HEK293 (cell line): ENCODE results near the gene ARV1.

Source experiments
- CTCF ChIA-PET: fragments of 350-600 bp; formaldehyde crosslinking; extraction: SDS; loops from one replicate; lab custom pipeline; 2021; ENCODE audit warnings: antibody characterized with exemption; lab: Yijun Ruan, JAX
- POLR2A ChIA-PET: fragments of 300-600 bp; formaldehyde crosslinking; extraction: SDS; loops from one replicate; lab custom pipeline; 2020; ENCODE audit warnings: antibody characterized with exemption, inconsistent platforms; lab: Yijun Ruan, JAX
- H3K27ac ChIP-seq: fragments of 200-500 bp; sonication (Bioruptor generic); 2 replicates; pipeline ENCODE4 v1.5.1; 2014; ENCODE audit warnings: low read depth, low read length, control low read depth, inconsistent platforms; ENCODE audit errors: extremely low read depth
- H3K36me3 ChIP-seq, 2 experiments: fragments of 200-500 bp in 1 of 2; sonication (Bioruptor generic) in 1 of 2; 1 replicate in 1 of 2; 2 replicates in 1 of 2; pipeline ENCODE4 v1.5.1; 2014 to 2017; ENCODE audit warnings: inconsistent platforms in 2 of 2, low read length in 2 of 2; ENCODE audit not compliant: control insufficient read depth in 2 of 2, insufficient read depth in 1 of 2
- H3K4me1 ChIP-seq: fragments of 200-500 bp; sonication (Bioruptor generic); 2 replicates; pipeline ENCODE4 v1.5.1; 2014; ENCODE audit warnings: mild to moderate bottlenecking, low read length, inconsistent platforms; ENCODE audit not compliant: control insufficient read depth, insufficient read depth
- H3K4me3 ChIP-seq: 2 replicates; pipeline ENCODE4 v1.5.1; 2011; ENCODE audit warnings: low read depth, mild to moderate bottlenecking, control low read depth, low read length, moderate library complexity
- H3K9me3 ChIP-seq: fragments of 200-500 bp; sonication (Bioruptor generic); 2 replicates; pipeline ENCODE4 v1.5.1; 2014; ENCODE audit warnings: low read depth, low read length, inconsistent platforms; ENCODE audit not compliant: control insufficient read depth, insufficient read depth
- BCL11A ChIP-seq: fragments of 450-650 bp; formaldehyde crosslinking; IDR thresholded peaks from 2 replicates; pipeline ENCODE4 v1.5.1; 2016; ENCODE audit warnings: low read depth, missing biosample characterization, missing genetic modification characterization
- FEZF1 ChIP-seq: fragments of 450-650 bp; formaldehyde crosslinking; IDR thresholded peaks from 2 replicates; pipeline ENCODE4 v1.5.1; 2016; ENCODE audit warnings: missing biosample characterization, missing genetic modification characterization
- GLI4 ChIP-seq: fragments of 450-650 bp; formaldehyde crosslinking; IDR thresholded peaks from 2 replicates; pipeline ENCODE4 v1.5.1; 2016; ENCODE audit warnings: missing biosample characterization, missing genetic modification characterization
- HOXA7 ChIP-seq: sonication (generic); formaldehyde crosslinking; IDR thresholded peaks from 2 replicates; pipeline ENCODE4 v1.8.1; 2022; ENCODE audit warnings: missing genetic modification reagents, borderline replicate concordance
- IKZF3 ChIP-seq: fragments of 450-650 bp; IDR thresholded peaks from 2 replicates; pipeline ENCODE4 v1.5.0; 2018; ENCODE audit warnings: missing biosample characterization, mild to moderate bottlenecking, missing genetic modification characterization, moderate library complexity
- KLF16 ChIP-seq: fragments of 450-650 bp; formaldehyde crosslinking; IDR thresholded peaks from 2 replicates; pipeline ENCODE4 v1.5.1; 2017; ENCODE audit warnings: missing biosample characterization, missing genetic modification characterization
- MYNN ChIP-seq: fragments of 450-650 bp; formaldehyde crosslinking; IDR thresholded peaks from 2 replicates; pipeline ENCODE4 v1.5.1; 2016; ENCODE audit warnings: missing biosample characterization, missing genetic modification characterization, borderline replicate concordance
- PRDM1 ChIP-seq: fragments of 450-650 bp; formaldehyde crosslinking; IDR thresholded peaks from 2 replicates; pipeline ENCODE4; 2016; ENCODE audit warnings: missing biosample characterization, missing genetic modification characterization
- SP2 ChIP-seq: fragments of 450-650 bp; formaldehyde crosslinking; IDR thresholded peaks from 2 replicates; pipeline ENCODE4 v1.5.1; 2016; ENCODE audit warnings: missing biosample characterization, missing genetic modification characterization
- ZBTB48 ChIP-seq: fragments of 450-650 bp; formaldehyde crosslinking; IDR thresholded peaks from 2 replicates; pipeline ENCODE4 v1.5.1; 2016; ENCODE audit warnings: missing biosample characterization, missing genetic modification characterization
- ZFHX2 ChIP-seq: fragments of 450-650 bp; formaldehyde crosslinking; conservative IDR thresholded peaks from 2 replicates; pipeline ENCODE4 v1.5.1; 2016; ENCODE audit warnings: missing biosample characterization, missing genetic modification characterization
- ZNF239 ChIP-seq: fragments of 450-650 bp; formaldehyde crosslinking; IDR thresholded peaks from 2 replicates; pipeline ENCODE4 v1.5.1; 2016; ENCODE audit warnings: missing biosample characterization, missing genetic modification characterization
- ZNF274 ChIP-seq, 2 experiments: fragments of 200-500 bp in 1 of 2; fragments of 450-650 bp in 1 of 2; sonication (Bioruptor generic) in 1 of 2; formaldehyde crosslinking in 1 of 2; IDR thresholded peaks; 2 replicates each; pipeline versions ENCODE4 v1.5.1 to v1.6.1; 2014 to 2016; ENCODE audit warnings: borderline replicate concordance in 1 of 2, inconsistent platforms in 1 of 2, low read length in 1 of 2, missing biosample characterization in 1 of 2, missing genetic modification characterization in 1 of 2
- ZNF391 ChIP-seq: fragments of 450-650 bp; formaldehyde crosslinking; IDR thresholded peaks from 2 replicates; pipeline ENCODE4 v1.5.1; 2016; ENCODE audit warnings: low read depth, missing biosample characterization, missing genetic modification characterization, borderline replicate concordance
- ZNF677 ChIP-seq: fragments of 450-650 bp; IDR thresholded peaks from 2 replicates; pipeline ENCODE4 v1.5.0; 2018; ENCODE audit warnings: missing biosample characterization, mild to moderate bottlenecking, missing genetic modification characterization, moderate library complexity
- ZNF776 ChIP-seq: fragments of 450-650 bp; formaldehyde crosslinking; IDR thresholded peaks from 2 replicates; pipeline ENCODE4 v1.5.0; 2017; ENCODE audit warnings: missing biosample characterization, missing genetic modification characterization, borderline replicate concordance
- ZNF777 ChIP-seq: fragments of 450-650 bp; formaldehyde crosslinking; IDR thresholded peaks from 2 replicates; pipeline ENCODE4 v1.5.1; 2017; ENCODE audit warnings: missing biosample characterization, missing genetic modification characterization, borderline replicate concordance
- TF ChIP-seq, protein P1 (sequence below): fragments of 450-650 bp; formaldehyde crosslinking; IDR thresholded peaks from 2 replicates; pipeline ENCODE4 v1.5.1; 2016; ENCODE audit warnings: missing biosample characterization, missing genetic modification characterization
- TF ChIP-seq, protein P2 (sequence below): fragments of 450-650 bp; formaldehyde crosslinking; IDR thresholded peaks from 2 replicates; pipeline ENCODE4 v1.5.1; 2016; ENCODE audit warnings: missing biosample characterization, missing genetic modification characterization
- TF ChIP-seq, protein P3 (sequence below): fragments of 450-650 bp; formaldehyde crosslinking; conservative IDR thresholded peaks from 2 replicates; pipeline ENCODE4 v1.5.1; 2016; ENCODE audit warnings: low read depth, missing biosample characterization, missing genetic modification characterization
- TF ChIP-seq, protein P4 (sequence below): fragments of 450-650 bp; formaldehyde crosslinking; IDR thresholded peaks from 2 replicates; pipeline ENCODE4 v1.5.1; 2016; ENCODE audit warnings: missing biosample characterization, missing genetic modification characterization, low read depth

ARV1 gene

DNA sequence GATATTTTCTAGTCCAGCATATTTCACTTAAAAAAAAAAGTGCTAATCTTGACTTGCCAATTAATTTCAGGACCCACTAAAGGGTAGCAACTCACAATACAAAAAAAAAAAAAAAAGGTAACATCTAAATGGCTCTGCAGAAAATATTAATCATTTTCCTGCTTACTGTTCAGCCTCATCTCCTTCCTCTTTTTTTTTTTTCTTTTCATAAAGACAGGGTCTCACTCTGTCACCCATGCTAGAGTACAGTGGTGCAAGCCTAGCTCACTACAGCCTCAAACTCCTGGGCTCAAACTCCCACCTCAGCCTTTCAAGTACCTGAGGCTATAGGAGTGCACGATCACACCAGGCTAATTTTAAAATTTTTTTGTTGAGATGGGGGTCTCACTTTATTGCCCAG lies 30.6 kb upstream of the ARV1 start (continued):
- TF ChIP-seq SP2 (no peak), KLF16 (tag by site-specific recombination) (no peak), PRDM1 (tag by site-specific recombination) (no peak), ZNF239 (tag by site-specific recombination) (no peak), FEZF1 (tag by site-specific recombination) (no peak)
- TF ChIP-seq, protein P1, sequence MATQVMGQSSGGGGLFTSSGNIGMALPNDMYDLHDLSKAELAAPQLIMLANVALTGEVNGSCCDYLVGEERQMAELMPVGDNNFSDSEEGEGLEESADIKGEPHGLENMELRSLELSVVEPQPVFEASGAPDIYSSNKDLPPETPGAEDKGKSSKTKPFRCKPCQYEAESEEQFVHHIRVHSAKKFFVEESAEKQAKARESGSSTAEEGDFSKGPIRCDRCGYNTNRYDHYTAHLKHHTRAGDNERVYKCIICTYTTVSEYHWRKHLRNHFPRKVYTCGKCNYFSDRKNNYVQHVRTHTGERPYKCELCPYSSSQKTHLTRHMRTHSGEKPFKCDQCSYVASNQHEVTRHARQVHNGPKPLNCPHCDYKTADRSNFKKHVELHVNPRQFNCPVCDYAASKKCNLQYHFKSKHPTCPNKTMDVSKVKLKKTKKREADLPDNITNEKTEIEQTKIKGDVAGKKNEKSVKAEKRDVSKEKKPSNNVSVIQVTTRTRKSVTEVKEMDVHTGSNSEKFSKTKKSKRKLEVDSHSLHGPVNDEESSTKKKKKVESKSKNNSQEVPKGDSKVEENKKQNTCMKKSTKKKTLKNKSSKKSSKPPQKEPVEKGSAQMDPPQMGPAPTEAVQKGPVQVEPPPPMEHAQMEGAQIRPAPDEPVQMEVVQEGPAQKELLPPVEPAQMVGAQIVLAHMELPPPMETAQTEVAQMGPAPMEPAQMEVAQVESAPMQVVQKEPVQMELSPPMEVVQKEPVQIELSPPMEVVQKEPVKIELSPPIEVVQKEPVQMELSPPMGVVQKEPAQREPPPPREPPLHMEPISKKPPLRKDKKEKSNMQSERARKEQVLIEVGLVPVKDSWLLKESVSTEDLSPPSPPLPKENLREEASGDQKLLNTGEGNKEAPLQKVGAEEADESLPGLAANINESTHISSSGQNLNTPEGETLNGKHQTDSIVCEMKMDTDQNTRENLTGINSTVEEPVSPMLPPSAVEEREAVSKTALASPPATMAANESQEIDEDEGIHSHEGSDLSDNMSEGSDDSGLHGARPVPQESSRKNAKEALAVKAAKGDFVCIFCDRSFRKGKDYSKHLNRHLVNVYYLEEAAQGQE (tag by site-specific recombination) = no peak

DNA sequence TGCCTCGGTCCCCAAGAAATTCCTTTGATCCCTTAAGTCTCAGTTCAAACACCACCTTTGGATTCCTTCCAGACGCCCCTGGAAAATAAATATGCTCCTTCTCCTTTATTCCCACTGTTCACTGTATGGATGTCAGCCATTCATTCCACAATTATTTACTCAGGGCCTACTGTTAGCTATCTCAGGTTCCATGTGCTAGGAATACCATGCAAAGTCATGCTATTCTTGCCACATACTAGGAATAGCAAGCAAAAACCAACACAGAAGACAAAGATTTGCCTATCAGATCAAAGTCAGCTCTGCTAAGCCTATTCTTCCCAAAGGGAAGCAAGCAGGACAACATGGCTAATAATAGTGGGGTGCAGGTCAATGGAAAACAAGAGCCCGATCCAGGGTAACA lies 30.0 kb upstream of the ARV1 start:
- Histone ChIP-seq H3K27ac (no peak overlapping the region), H3K36me3 (peaks cover 7 to 14% of the 10 kb centered on the region in 2 experiments; a peak in 2 of 3 replicates), H3K4me3 (no peak overlapping the region), H3K4me1 (peaks cover 10% of the 10 kb centered on the region), H3K9me3 (no peaks in the 10 kb centered on the region)
- CTCF ChIA-PET = interaction anchor here (0.6 kb wide), 2 partner anchors 82 to 292 kb away, joined by 3 read pairs; no protein-coding TSS in a partner anchor
- TF ChIP-seq ZNF391 (tag by site-specific recombination) = no peak
- TF ChIP-seq ZNF274 (IDR thresholded peaks at IDR 0.05; ENCODE audit: low read length) = no peak
- no peak for TF ChIP-seq ZNF274 (tag by site-specific recombination; IDR thresholded peaks at IDR 0.05; ENCODE audit: borderline replicate concordance)
- no peak for TF ChIP-seq MYNN (tag by site-specific recombination)
- TF ChIP-seq ZNF776 (tag by site-specific recombination) = no peak
- TF ChIP-seq ZBTB48 (tag by site-specific recombination) = no peak
- TF ChIP-seq ZNF677 (tag by site-specific recombination) = no peak
- no peak for TF ChIP-seq ZFHX2 (tag by site-specific recombination)
- no peak for TF ChIP-seq HOXA7 (CRISPR knock-in tag)
- TF ChIP-seq GLI4 (tag by site-specific recombination) = no peak
- TF ChIP-seq IKZF3 (tag by site-specific recombination) = no peak
- TF ChIP-seq ZNF777 (tag by site-specific recombination) = no peak
- POLR2A ChIA-PET = interaction anchor here (1.3 kb wide), 1 partner anchor 20 kb away, joined by 4 read pairs; no protein-coding TSS in a partner anchor

DNA sequence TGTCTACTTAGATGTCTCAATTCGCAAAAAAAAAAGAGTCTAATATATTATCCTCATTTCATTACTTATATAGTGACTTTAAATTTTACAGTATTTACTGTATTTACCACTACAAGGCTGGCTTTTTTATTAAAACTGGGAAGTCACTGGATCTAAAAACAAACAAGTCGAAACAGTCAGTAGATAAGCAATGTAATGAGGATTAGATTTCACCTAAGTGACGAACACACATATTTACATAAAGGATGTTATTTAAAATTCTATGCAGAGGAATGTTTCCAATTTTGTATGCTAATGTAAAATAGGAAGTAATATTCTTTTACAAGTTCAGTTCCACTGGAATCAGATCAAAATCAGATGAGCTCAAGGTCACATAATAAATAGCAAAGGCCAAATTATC lies 28.5 kb upstream of the ARV1 start:
- H3K4me1 ChIP-seq = peaks cover 10% of the 10 kb centered on the region
- ChIA-PET CTCF (interaction anchor here (0.6 to 1.7 kb wide), 5 partner anchors 8 to 283 kb away, joined by 3 to 5 read pairs (median 4); no protein-coding TSS in a partner anchor), POLR2A (no interaction called here)
- no peaks in the 10 kb centered on the region for H3K9me3 ChIP-seq
- peaks cover 8 to 12% of the 10 kb centered on the region in 2 experiments for H3K36me3 ChIP-seq
- H3K27ac ChIP-seq = no peak overlapping the region
- H3K4me3 ChIP-seq = no peak overlapping the region
- TF ChIP-seq BCL11A (tag by site-specific recombination) = no peak
- TF ChIP-seq, protein P2, sequence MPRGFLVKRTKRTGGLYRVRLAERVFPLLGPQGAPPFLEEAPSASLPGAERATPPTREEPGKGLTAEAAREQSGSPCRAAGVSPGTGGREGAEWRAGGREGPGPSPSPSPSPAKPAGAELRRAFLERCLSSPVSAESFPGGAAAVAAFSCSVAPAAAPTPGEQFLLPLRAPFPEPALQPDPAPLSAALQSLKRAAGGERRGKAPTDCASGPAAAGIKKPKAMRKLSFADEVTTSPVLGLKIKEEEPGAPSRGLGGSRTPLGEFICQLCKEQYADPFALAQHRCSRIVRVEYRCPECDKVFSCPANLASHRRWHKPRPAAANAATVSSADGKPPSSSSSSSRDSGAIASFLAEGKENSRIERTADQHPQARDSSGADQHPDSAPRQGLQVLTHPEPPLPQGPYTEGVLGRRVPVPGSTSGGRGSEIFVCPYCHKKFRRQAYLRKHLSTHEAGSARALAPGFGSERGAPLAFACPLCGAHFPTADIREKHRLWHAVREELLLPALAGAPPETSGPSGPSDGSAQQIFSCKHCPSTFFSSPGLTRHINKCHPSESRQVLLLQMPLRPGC = peak; percentile 75
- TF ChIP-seq, protein P3, sequence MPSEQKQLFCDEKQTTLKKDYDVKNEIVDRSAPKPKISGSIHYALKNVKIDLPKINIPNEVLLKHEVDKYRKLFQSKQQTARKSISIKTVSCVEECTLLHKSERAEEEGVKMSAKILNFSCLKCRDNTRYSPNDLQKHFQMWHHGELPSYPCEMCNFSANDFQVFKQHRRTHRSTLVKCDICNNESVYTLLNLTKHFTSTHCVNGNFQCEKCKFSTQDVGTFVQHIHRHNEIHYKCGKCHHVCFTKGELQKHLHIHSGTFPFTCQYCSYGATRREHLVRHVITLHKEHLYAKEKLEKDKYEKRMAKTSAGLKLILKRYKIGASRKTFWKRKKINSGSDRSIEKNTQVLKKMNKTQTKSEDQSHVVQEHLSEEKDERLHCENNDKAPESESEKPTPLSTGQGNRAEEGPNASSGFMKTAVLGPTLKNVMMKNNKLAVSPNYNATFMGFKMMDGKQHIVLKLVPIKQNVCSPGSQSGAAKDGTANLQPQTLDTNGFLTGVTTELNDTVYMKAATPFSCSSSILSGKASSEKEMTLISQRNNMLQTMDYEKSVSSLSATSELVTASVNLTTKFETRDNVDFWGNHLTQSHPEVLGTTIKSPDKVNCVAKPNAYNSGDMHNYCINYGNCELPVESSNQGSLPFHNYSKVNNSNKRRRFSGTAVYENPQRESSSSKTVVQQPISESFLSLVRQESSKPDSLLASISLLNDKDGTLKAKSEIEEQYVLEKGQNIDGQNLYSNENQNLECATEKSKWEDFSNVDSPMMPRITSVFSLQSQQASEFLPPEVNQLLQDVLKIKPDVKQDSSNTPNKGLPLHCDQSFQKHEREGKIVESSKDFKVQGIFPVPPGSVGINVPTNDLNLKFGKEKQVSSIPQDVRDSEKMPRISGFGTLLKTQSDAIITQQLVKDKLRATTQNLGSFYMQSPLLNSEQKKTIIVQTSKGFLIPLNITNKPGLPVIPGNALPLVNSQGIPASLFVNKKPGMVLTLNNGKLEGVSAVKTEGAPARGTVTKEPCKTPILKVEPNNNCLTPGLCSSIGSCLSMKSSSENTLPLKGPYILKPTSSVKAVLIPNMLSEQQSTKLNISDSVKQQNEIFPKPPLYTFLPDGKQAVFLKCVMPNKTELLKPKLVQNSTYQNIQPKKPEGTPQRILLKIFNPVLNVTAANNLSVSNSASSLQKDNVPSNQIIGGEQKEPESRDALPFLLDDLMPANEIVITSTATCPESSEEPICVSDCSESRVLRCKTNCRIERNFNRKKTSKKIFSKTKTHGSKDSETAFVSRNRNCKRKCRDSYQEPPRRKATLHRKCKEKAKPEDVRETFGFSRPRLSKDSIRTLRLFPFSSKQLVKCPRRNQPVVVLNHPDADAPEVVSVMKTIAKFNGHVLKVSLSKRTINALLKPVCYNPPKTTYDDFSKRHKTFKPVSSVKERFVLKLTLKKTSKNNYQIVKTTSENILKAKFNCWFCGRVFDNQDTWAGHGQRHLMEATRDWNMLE (tag by site-specific recombination) = no peak
- TF ChIP-seq, protein P4, sequence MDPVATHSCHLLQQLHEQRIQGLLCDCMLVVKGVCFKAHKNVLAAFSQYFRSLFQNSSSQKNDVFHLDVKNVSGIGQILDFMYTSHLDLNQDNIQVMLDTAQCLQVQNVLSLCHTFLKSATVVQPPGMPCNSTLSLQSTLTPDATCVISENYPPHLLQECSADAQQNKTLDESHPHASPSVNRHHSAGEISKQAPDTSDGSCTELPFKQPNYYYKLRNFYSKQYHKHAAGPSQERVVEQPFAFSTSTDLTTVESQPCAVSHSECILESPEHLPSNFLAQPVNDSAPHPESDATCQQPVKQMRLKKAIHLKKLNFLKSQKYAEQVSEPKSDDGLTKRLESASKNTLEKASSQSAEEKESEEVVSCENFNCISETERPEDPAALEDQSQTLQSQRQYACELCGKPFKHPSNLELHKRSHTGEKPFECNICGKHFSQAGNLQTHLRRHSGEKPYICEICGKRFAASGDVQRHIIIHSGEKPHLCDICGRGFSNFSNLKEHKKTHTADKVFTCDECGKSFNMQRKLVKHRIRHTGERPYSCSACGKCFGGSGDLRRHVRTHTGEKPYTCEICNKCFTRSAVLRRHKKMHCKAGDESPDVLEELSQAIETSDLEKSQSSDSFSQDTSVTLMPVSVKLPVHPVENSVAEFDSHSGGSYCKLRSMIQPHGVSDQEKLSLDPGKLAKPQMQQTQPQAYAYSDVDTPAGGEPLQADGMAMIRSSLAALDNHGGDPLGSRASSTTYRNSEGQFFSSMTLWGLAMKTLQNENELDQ = no peak
